ENCODE results near the gene PRAC2. TPM values are rescaled to one million over a fixed set of nuclear protein-coding genes. Genes with fewer than 3 reads are reported as not detected.

PRAC2 gene
- total RNA-seq, 2 donors from 2014 or later = not detected

DNA sequence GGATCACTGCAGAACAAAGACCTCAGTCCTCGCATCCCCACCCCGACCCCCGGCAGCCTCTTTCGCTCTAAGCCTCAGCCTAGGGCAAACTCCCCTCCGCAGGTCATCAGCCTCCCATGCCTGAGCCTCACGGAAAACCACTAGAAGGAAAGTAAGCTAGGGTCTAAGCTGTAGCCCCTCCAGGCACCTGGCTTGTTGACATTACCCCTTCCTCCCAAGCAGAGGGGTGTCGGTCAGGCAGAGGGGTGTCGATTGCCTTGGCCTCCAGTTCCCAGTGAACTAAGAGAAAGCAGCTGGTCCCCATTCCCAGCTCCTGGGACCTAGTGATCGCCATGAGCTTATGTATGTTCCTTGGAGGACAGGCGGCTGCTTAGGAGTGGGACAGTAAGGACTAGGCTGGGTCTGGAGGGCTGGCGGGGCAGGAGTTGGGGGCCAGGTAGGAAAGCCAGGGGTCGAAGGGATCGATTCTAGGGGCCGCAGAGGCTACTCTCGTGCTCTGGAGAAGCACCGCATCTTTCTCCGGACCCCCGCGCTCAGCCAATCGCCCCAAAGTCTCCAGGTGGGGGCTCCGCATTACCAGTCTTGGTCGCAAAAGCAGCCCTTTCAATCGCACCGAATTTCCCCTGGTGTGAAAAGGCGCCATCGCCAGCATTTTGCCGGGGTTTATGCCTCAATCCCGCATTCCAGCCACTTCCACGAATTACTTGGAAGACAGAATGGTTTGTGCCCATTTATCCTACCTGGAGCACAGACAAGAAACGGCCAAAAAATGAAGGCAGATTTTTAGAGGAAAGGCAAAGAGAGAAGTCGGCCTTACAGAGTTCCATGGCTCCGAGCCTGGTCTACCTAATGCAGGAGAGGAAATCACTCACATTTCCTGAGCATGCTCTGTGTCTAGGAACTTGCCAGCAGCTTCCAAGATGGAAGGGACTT lies 26.9 kb downstream of the PRAC2 start:
- ATAC-seq (no peak), DNase-seq (no peak)
- intact Hi-C loops (cut with DNase I) = no loop called here

DNA sequence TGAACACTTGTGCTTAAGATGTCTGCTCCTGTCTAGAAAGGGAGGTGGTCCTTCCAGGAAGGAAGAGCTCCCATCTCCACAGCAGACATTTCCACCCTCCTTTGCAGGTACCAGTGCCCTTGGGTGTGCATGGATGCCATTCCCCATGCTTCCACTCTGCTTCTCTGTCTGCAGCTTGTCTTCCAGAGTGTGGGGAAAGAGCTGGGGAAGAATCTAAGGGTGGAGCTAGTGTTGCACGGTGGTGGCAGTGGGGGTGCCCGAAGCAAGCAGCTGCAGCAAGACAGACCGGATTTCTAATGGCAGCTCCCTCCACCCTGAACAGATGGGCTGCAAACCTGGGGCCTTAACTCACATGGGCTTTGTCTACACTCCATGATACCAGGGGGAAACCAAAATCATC lies 28.2 kb downstream of the PRAC2 start:
- DNase-seq (no peak), ATAC-seq (no peak)
- intact Hi-C loops (cut with DNase I) = no loop called here

DNA sequence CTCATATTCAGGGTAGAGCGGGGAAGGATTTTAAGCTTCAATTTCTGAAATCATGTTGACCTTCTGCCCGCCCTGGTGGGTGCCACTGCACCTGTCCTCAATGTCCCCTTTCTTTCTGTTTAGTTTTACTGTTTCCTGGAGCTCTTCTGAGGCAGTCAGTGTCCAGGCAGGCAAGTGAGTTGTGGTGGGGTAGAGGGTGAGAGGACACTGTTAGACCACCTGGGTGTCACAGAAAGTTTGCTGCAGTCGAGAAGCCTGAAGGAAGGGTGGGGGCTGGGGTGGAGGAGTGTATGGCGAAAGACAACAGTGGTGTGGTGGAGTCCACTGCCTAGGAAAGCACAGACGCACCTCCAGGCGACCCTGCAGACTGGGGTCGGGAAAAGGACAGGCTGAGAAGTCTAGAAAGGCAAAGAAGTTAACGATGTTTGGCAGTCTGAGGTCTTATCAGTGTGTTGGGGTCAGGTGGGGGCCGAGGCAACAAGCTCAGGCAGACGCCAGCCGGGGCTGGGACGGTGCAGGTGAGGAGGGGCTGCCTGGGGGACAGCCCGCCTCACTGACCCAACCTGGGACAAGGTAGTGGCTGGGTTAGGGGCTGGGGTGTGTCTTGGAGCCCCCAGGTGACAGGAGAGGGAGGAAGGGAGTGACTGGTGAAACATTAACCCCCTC lies 28.9 kb downstream of the PRAC2 start:
- DNase-seq = no peak
- intact Hi-C loops (cut with DNase I) = no loop called here

DNA sequence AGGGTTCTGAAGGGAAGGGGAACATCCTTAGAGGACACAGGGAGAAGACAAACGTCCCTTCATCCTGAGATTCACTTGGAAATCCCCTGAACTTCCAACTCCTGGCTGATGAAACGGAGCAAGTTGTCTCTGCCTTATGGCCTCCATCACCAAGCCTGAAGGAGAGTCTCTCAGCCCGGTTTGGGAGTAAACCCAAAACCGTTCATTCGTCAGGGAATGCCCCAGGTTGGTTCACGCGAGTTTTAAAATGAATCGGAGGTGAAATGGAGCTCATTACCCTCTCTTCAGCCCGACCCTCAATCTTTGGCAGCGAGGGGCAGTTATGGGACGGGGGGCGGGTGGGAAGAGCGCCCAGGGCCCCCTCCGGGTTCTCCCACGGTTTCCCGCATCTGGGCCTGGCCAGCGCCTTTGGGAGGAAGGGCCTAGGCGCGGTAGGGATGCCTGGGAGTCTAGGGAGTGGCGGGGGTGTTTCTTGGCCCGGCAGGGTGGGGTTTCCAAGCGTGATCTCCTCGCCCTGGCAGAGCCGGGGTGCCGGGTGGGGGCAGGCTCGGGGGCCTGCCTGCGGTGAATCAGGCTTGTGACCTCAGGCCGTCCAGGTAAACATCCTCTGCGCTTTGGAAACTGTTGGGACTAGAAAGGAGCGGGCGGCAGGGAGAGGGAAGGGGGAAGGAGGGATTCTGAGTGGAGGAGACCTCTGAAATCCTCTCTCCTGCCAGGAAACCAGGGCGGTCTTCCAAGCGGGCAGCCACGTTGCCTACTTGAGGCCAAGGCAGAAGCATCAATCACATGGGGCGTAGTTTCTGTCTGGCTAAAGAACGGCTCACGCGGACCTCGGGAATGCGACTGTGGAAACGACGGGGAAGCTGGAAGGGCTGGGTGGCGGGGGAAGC lies 29.7 kb downstream of the PRAC2 start:
- intact Hi-C loops (cut with DNase I) = no loop called here
- DNase-seq (no peak), ATAC-seq (no peak)

More for the DNA sequence above, 28.9 kb downstream of the PRAC2 start:
- no peak for ATAC-seq

DNA sequence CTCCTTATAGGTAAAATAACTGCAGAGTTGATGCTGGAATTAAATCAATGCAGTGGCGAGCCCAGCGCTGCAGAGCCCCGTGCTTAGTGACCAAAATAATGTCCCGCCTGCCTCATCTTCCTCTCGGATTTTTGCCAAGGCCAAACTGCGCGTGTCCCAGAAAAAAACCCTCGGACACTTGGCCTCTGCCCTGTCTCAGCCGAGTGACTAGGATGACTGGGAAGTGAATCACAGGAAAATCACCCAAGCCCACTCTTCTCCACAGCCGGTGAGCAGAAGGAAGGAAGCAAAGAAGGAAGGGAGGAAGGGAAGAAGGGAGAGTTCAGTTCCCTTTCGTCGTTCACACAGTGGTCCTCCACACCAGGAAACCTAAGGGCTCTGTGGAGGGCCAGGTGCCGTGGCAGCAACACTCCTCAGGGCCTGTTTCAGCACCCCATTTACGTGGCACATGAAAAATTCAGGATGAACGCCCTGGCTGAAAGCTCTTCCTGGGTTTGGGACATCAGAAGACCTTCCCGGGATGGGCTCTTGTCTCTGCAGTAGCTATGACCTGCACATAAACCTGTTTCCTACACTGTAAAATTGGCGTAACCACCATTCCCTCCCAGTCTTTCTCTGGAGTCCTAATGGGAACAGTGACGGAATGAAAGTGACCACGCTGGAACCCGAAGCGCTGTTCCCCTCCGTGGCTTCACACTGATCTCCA lies 31.0 kb downstream of the PRAC2 start:
- intact Hi-C loops (cut with DNase I) = no loop called here
- no peak for ATAC-seq
- DNase-seq = no peak

DNA sequence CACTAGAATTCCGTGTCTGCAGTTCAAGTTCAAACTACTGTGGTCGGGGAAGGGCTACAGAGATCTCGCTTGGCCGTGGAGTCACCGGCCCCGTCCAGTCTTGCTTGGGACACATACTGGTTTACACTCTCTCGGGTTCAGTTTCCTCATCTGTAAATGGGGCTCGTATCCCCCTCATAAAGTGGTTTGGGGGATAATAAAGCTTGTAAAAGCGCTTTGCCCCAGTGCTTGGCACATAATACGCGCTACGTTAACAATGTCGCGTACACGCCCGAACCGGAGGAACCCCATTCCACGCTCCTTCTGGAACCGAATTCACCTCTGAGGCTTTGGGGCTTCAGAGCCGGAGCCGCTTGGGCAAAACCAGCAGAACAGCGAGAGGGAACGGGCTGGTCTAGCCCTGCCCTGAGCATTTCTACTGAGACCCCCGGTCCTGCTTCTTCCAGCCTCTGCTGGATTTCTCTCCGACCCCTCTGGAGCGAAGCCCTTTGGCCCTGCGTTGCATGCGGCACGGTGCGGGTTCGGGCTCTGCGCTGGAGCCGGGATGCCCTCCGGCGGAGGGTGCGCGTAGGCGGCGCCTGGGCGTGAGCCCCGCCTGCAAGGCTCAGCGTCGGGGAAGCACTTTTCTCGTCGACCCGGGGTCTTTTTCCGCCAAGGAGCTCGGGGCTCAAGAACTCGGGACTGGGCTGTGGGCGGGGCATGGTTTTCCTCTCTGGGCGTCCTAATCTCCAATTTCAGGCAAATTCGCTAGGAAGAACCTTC lies 31.7 kb downstream of the PRAC2 start:
- intact Hi-C loops (cut with DNase I) = no loop called here
- ATAC-seq = no peak
- DNase-seq = no peak

DNA sequence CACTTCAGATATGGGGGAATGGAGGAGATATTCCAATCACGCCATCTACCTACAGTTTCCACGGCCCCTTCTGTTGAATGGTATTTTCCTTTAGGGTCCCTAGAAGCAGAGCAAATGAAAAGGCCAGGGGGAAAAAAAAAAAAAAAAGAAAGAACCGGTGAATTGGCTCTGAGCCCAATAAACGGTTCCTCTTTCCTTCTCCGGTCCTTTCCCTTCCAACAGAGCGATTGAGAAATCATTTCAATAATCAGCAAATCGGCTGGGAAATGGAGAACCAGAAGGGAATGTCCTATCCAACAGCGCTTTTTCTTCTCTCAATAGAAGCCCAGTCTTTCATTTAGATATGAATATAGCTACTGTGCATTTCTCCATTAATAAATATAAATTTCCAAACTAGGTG lies 32.4 kb downstream of the PRAC2 start:
- ATAC-seq (no peak), DNase-seq (no peak)
- intact Hi-C loops (cut with DNase I) = no loop called here

DNA sequence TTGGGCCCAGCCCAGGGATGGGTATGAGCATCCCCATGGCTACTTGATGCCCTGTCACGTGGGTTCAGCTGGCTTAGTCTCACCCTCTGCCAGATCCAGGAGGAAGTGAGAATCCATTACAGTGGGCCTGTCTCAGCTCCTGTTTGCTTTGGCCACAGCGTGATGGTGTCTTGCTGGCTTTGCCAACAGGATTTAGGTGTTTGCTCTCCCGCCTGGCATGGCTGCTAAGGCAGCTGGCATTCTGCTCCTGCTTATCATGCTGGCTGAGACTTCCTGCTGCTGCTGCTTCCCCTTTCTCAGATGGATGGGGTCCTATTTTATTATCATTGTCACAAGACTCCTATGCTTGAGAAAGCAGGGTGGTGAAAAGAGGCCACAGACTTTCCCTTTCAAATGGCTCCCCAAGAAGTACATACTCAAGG lies 33.9 kb downstream of the PRAC2 start:
- DNase-seq (no peak), ATAC-seq (no peak)

DNA sequence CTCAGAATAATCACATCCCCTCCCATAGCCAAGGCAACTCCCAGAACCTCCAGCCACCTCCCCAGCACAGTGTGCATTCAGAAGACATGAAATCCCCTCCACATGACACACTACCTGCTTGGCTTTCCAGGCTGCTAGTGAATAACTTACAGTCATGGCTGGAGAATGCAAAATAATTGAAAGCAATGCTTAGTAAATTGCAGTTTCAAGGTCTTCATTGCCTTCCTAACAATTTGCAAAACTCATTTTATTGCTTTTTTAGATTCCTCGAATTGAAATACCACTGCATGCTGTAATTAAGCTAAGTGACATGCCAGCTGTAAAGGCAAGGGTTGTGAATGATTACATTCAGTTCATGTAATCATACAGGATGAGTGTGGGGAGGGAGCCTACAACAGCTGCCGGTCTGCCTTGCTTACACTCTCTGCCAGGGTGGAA lies 34.6 kb downstream of the PRAC2 start:
- DNase-seq = no peak
- intact Hi-C loops (cut with DNase I) = no loop called here
- no peak for ATAC-seq

More for the DNA sequence above, 33.9 kb downstream of the PRAC2 start:
- intact Hi-C loops (cut with DNase I) = no loop called here

DNA sequence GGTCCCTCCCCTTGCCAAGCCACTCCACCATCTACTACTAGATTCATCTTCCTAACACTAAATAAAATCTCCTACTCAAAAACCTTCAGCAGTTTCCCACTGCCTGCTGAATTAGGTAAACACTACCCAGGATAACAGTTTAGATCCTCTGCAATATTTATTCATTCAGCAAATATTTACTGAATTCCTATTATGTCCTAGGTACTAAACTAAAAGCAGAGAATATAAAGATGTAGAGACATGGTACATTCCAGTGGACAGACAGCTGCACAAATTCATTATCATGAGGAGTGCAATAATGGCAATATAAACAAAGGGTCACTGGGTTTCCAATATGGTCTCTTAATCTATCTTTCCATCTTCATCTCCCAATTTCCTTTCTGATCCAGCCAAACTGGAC lies 36.3 kb downstream of the PRAC2 start:
- intact Hi-C loops (cut with DNase I) = no loop called here
- no peak for ATAC-seq
- no peak for DNase-seq

DNA sequence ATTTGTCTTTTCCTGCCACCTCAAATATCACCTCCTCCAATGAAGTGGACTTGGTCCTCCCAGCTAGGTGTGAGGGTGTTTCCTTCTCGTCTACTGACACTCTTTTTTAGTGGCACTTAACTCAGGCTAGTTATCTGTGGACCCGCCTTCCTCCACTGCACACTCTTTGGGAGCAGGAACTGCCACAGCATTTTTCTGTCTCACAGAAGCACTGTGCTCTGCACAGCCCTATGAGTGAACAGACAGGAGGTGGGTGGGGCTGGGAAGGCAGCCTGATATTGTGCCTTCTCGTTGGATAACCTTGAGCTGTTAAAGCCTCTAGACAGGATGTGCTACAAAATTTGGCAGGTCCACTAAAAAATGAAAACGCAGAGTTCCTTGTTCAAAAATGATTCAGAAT lies 37.4 kb downstream of the PRAC2 start:
- ATAC-seq (no peak), DNase-seq (no peak)
- intact Hi-C loops (cut with DNase I) = no loop called here

DNA sequence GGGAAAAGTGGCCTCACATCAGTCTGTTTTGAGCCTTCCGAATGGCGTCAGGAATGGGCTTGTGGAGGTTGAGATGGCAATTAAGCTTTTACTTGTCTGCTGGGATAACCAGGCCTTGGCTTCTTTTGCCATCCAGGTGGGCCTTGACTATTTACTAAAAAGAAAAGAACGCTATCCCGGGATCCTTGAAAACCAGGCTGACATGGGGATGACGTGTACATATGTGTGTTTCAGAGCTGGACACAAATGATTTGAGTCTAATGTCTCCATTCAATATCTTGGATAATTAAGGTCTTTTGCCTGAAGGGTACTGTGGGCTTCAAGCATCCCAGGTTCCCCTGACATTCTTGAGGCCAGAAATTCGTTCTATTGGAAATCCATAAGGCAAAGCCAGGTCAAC lies 38.1 kb downstream of the PRAC2 start:
- DNase-seq (no peak), ATAC-seq (no peak)
- intact Hi-C loops (cut with DNase I) = no loop called here

DNA sequence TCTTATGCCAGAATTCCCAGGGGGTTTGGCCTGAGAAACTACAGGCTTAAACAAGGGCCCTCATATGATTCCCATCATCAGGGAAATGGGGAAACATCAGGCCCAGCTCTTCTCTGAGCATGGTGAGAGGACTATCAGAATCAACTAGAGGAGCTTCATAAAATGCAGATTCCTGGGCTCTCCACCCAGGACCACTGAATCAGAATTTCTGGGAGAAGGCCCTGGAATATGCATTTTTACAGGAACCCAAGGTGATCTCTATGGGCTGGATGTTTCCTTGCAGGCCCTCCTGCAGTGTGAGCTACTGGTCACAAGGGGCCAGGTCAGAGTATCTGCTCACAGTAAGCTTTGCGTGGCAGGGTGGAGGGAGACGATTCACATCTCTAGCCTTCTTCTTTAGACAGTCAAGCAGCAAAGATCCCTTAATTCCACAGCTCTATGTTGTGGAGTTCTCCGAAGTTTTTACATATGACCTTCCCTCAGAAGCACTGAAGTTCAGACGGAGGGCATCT lies 44.3 kb downstream of the PRAC2 start:
- no peak for ATAC-seq
- no peak for DNase-seq
- intact Hi-C loops (cut with DNase I) = no loop called here

DNA sequence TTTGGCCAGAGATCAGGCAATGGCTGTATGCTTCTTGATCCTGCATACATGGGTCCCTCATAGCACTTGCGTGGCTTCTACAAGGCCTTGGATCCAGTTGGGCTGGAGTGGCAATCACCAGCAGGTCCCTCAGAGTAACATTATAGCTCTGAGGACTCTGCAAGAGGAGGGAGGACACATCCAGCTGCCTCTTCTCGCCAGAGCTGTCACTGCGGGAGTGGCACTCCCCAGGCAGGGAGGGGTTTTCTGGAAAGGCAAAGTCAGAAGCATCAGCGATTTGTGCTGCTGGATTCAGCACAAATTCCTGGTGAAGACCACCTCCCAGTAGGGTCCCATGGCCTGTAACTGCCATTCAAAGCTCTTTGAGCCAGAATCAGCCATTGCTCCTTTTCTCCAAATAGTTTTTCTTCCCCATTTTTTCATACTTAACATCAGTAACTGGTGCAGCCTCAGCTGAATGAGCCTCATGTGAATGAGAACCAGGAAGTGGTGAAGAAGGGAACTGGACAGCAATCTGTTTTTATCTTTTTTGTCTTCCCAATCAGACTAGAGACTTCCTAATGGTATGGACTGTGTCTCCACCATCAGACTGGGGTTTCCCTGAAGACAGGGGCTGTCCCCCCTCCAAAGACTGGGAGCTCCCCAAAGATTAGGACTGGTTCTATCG lies 46.2 kb downstream of the PRAC2 start:
- ATAC-seq (no peak), DNase-seq (no peak)
- intact Hi-C loops (cut with DNase I) = no loop called here

DNA sequence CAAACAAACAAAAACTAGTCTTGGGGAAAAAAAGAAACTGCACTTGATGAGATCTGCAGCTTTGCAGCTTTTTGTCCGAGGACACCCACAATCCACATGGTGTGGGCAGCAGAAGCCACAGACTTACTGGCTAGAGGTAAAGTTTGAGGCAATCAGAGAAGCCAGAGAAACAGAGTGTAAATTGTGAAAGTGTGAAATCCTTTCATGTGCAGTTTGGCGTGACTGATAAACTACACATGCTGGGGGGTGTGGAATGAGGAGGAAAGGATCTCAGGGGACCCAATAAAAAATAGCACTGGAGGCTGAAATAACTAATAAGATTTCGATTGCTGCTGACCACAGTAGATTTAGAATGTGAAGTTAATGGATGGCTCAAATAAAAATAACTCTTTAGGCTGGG lies 48.0 kb downstream of the PRAC2 start:
- intact Hi-C loops (cut with DNase I) = no loop called here
- DNase-seq (no peak), ATAC-seq (no peak)

DNA sequence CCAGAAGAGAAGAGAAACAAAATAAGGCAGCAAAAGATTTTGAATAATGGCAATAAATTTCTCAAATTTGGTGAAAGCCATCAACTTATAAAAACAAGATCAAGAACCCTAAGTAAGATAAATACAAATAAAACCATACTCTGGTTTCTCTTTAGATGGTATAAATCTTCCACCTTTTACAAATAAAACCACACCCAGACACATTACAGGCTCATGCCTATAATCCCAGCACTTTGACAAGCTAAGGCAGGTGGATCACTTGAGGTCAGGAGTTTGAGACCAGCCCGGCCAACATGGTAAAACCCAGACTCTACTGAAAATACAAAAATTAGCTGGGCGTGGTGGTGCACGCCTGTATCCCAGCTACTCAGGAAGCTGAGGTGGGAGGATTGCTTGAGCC lies 50.3 kb downstream of the PRAC2 start:
- ATAC-seq = no peak
- no peak for DNase-seq
- intact Hi-C loops (cut with DNase I) = no loop called here
